Inferior parietal cortex (tissue), 1 donor: ENCODE data around the gene SLC12A8.

Source experiments
- DNase-seq: peaks from one replicate; pipeline ENCODE4 v3.0.0-alpha.2; 2016; ENCODE audit errors: extremely low spot score

The SLC12A8 gene

GRCh38 chr3:125140011-125140817 is 72.3 kb downstream of the SLC12A8 start:
- DNase-seq = no peak

DNA sequence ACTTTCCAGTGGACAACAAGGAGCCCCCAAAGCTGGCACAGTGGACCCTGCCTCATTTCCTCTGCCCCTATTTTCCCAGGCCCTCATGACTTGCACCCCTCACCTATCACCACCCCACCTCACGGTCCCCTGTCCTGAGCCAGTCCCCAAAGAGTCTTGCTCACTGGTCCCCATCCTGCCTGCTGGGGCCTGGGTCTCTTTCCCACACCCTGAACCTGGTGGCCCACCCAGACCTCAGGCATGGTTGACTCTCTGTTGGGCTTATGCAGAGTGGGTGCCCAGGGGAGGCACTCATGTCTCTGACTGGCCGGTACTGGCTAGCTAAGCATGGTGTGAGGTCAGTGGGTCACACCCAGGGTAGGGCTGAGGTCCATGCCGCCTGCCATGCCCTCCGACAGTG is 73.2 kb downstream of the SLC12A8 start:
- DNase-seq = no peak

DNA sequence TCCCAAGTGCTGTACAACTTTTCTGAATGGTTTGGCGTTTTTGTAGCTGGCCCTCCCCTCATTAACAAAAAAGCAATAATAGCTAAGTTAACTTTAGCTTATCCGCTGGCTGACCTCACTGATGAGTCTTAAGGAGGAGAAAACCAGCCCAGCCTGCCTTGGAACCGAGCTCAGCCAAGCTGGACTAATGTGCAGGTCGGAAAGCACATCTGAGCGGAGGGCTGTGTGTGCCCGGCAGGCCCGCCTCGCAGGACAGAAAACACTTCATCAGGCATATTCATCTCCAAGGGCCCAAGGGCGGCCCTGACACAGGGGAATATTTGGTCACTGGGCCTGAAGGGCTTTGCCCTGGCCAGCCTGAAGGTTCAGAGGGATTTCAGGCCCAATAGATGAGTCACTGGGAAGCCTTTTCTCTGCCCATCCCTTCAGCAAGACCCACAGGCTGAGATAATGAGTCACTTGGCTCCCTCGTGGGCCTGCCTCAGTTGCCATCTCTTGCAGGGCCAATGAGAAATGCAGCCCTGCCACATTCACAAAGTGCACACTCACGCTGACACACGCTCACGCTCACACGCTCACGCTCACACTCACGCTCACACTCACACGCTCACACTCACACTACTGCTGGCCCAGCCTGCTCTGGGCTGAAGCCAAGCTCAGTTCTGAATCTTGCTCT is 75.1 kb downstream of the SLC12A8 start:
- no peak for DNase-seq

DNA sequence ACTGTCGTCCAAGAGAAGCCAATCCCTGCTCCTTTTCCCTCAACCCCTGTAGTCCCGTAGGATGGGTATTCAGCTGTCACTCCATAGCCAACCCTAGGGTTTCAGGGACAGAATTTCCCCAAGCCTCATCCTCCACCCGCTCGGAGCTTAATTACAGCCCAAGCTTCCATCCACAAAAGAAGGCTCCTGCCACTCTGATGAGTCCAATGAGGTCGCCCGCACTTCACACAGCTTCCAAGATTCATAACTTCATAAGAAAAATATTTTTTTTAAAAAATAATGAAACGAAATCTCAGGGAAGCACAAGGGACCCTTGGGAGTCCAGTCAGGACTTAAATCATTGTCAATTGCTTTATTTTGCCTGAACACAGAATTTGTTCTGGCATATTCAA is 75.6 kb downstream of the SLC12A8 start:
- no peak for DNase-seq

DNA sequence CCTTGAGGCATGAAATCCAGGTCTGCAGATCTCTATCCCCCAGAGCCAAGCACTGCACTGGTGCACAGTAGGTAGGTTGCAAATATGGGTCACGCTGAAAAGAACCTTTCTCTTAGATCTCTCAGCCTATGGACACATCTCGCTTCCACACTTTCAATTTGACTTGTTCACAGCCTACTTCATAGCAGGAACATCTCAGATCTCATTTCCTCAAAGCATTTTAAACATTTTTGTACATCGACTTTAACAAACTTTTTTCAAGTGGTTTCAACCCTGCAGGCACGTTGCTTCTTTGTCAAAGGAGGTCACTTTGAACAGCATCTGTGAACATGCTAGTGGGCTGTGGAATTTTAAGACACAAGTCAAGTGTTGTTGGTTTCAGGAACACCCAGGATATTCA is 76.0 kb downstream of the SLC12A8 start:
- no peak for DNase-seq

- DNase-seq = no peak
Measured at GRCh38 chr3:125134952-125135351, 77.6 kb downstream of the SLC12A8 start.

DNA sequence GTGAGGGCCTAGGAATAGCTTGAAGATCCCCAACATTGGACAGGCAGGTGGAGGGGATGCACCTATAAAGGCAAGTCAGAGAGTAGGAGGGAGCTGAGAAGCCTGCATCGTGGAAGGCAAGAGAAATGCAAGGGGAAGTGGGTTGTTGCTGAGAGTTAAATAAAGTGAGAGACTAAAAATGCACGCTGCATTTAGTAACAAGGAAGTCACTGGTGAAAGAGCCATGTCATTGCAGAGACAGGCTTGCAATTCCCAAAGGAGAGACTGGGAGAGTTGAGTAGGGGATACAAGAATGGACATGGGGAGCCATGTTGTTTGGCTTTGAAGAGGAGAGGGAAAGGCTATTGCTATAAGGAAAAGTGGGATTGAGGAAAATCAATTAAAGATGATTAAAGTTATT is 79.7 kb downstream of the SLC12A8 start:
- DNase-seq = no peak

GRCh38 chr3:125129512-125129997 is 83.0 kb downstream of the SLC12A8 start:
- peak; percentile 74 for DNase-seq

- no peak for DNase-seq
Measured at GRCh38 chr3:125128861-125129501, 83.6 kb downstream of the SLC12A8 start.

GRCh38 chr3:125126323-125126722 is 86.2 kb downstream of the SLC12A8 start:
- DNase-seq = no peak

DNA sequence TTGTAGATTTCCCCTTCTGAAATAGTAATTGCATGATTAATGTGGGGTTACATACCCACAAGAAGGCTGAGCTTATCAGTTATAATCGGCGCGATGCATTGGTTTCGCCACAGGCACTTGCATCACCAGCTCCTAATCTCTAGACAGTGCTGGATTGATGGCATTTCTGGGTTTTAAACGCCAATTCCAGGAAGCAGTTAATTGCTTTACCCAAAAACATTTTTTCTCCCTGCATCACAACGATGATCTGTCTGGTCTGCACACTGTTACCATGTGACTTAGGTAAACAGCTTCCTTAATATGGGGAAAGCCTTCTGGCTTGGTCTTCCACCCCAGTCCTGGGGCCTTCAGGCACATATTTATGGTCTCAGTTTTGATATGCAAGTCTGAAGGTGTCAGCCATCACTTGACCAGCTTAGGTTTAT is 86.7 kb downstream of the SLC12A8 start:
- DNase-seq = no peak

DNA sequence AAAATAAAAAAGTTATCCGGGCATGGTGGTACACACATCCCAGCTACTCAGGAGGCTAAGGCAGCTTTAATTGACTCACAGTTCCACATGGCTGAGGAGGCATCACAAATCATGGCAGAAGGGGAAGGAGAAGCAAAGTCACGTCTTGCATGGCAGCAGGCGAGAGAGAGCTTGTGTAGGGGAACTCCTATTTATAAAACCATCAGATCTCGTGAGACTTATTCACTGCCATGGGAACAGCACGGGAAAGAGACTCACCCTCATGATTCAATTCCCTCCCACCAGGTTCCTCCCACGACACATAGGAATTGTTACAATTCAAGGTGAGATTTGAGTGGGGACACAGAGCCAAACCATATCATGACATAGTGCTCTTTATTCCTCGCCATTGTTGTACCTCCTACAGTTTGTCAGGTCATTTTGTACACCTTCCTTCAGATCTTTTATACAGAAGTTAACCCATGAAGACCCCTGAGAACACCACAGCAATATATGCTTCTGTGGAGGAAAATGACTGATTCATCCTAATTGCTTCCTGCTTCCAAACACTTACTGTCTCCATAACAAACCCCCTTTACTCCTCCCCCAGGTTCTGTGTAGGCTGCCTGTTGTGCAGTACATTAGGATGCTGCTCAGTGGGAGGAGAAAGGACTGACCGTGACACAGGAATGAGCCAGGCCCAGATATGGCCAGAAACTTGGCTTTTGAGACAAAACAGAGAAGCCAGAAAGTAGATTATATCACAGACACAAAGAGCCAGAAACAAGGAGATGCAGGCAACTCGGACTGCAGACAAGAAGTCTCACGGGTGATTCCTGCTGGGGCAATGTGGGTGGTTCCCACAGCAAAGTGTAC is 88.9 kb downstream of the SLC12A8 start:
- no peak for DNase-seq

DNA sequence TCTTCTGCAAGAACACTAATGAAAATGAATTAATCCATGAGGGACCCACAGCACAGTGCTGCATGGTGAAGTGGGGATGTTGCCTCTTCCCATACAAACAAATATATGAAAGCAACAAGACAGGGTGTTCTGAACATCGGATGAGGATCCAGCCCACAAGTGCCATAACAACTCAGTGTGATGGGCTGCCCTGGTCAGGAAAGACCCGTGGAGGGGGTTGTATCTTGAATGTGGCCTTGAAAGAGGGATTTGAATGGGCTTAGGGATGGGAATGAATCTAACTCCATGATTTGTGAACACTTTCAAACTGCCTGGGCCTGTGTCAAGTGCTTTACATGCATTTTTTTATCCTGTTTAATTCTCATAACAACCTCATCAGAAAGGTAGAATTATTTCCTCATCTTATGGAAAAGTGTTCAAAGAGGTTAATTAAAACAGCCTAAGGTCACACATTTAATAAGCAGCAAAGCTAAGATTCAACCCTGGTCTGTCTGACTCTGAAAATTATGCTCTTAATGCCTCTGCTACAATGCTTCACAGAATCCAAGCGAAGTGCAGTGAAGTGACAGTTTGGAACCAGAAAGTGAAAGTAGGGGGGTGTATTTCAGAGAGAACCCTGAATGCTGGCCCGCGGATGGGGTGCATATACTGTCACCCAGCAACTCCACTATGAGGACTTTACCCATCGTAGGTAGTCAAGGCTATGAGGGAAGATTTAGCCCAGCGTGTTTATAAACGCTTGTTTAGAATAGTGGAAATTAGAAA is 91.1 kb downstream of the SLC12A8 start:
- DNase-seq = peak; percentile 30

- peak; percentile 53 for DNase-seq
Measured at GRCh38 chr3:125120379-125121122, 92.0 kb downstream of the SLC12A8 start.

GRCh38 chr3:125119752-125120378 is 92.7 kb downstream of the SLC12A8 start:
- DNase-seq = no peak

DNA sequence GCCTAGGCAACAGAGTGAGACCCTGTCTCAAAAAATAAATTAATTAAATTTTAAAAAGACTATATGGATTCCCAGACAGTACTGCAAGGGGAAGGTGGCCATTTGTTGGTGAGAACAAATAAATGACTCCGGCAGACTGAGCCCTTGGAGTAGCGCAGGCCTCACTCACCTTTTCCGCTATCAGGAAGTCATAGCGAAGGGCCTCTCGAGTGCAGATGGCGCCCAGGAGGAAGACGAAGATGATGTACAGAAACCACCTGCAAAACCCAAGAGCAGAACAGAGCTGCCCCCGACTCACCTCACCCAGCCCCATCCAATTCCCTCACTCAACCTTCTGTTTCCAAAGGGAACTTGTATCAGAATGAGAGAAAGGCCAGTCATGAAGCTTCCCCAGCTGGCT is 93.9 kb downstream of the SLC12A8 start:
- DNase-seq = no peak

GRCh38 chr3:125117631-125118191 is 94.8 kb downstream of the SLC12A8 start:
- no peak for DNase-seq

DNA sequence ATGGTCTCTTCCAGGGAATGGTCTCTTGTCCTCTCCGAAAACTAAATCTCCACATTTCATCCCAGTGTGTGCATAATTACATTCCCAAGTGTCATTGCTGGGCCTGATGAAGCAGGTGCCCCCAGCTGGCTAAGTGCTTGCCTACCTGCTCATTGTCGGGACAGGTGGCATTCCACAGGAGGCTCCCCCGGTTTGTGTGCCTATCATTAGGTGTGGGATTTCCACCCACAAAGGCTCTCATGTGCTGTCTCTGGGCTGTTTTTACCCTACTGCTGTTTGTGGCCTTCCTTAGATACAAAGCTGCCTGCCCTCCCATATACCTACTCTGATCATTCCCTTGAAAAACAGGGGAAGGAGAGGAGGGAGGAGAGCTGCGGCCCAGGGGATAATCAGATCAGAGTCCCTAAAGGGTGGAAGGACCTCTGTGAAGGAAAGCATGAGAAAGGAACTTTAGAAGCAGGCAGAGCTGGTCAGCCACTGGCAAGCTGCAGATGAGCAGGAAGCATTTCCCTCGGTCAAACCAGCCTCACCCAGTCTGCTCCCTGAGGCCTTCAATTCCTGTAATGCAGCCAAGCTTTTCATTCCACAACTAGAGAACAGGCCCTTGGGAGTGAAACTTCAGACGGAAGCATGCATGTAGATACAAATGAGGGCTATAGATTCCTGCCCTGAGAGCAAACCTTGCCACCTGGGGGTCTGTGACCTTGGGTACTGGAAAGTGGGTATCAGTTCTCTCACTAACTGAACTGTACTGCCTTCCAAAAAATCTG is 96.1 kb downstream of the SLC12A8 start:
- DNase-seq = no peak

- DNase-seq = no peak
Measured at GRCh38 chr3:125115640-125116039, 96.9 kb downstream of the SLC12A8 start.
